ENCODE measurements around the gene AFAP1.

DNA sequence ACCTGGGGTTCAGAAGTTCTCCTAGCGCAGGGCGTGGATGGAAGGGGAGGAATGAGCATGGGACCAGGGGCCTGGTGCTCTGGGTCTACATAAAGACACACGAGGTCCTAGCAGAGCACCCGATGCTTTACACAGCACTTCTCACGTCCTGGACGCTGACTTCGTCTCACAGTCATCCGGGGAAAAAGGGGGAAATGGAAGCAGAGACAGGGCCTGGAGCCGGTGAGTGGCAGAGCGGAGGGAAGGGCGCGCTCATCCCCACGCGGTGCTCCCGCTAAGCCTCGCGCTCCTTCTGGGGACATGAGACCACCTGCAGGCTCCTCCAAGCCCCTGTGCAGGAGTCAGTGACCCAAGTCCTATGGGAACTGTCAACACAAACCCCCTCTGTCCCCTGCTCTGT is 157.7 kb downstream of the AFAP1 start:
- TF ChIP-seq EZH2 (IDR thresholded peaks at IDR 0.05) (no peak), EZH2phosphoT487 (IDR thresholded peaks at IDR 0.05) (no peak)
- TF ChIP-seq, protein P1, sequence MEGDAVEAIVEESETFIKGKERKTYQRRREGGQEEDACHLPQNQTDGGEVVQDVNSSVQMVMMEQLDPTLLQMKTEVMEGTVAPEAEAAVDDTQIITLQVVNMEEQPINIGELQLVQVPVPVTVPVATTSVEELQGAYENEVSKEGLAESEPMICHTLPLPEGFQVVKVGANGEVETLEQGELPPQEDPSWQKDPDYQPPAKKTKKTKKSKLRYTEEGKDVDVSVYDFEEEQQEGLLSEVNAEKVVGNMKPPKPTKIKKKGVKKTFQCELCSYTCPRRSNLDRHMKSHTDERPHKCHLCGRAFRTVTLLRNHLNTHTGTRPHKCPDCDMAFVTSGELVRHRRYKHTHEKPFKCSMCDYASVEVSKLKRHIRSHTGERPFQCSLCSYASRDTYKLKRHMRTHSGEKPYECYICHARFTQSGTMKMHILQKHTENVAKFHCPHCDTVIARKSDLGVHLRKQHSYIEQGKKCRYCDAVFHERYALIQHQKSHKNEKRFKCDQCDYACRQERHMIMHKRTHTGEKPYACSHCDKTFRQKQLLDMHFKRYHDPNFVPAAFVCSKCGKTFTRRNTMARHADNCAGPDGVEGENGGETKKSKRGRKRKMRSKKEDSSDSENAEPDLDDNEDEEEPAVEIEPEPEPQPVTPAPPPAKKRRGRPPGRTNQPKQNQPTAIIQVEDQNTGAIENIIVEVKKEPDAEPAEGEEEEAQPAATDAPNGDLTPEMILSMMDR (IDR thresholded peaks at IDR 0.05) = no peak

All from neural progenitor cell (in vitro differentiated cells).